Heart left ventricle (tissue), 16 donors: ENCODE data around the gene SORL1. TPM values are rescaled to one million over a fixed set of nuclear protein-coding genes. Genes with fewer than 3 reads are reported as not detected.

Experiments
- ATAC-seq, 4 donors: fragments of 200-7000 bp; cut with Tn5 transposase; one replicate each; pipeline ENCODE4 v1.9.1; 2020 to 2022; ENCODE audit warnings: moderate library complexity in 4 of 4, mild to moderate bottlenecking in 3 of 4, moderate number of reproducible peaks in 1 of 4
- DNase-seq, 5 donors: peaks; one replicate each; pipeline ENCODE4 v3.0.0-alpha.2; 2020
- H3K27ac ChIP-seq, 12 donors: fragments of 200-600 bp; sonication (generic) in 4 of 12; one replicate each; pipeline versions ENCODE4 v1.5.0 to v1.8.0; 2016 to 2022; ENCODE audit warnings: mild to moderate bottlenecking in 2 of 12
- H3K27me3 ChIP-seq, 9 donors: fragments of 200-600 bp; sonication (generic) in 2 of 9; one replicate each; pipeline versions ENCODE4 v1.5.1 to v1.8.0; 2016 to 2022; ENCODE audit warnings: mild to moderate bottlenecking in 3 of 9
- H3K36me3 ChIP-seq, 9 donors: fragments of 200-600 bp; sonication (generic) in 2 of 9; one replicate each; pipeline versions ENCODE4 v1.5.0 to v1.8.0; 2018 to 2022; ENCODE audit warnings: mild to moderate bottlenecking in 2 of 9
- H3K4me1 ChIP-seq, 12 donors: fragments of 200-600 bp; sonication (generic) in 4 of 12; one replicate each; pipeline versions ENCODE4 v1.5.0 to v1.8.0; 2016 to 2022; ENCODE audit warnings: mild to moderate bottlenecking in 3 of 12
- H3K4me3 ChIP-seq, 12 donors: fragments of 200-600 bp; sonication (generic) in 4 of 12; one replicate each; pipeline versions ENCODE4 v1.5.0 to v1.8.0; 2017 to 2022; ENCODE audit warnings: mild to moderate bottlenecking in 9 of 12, moderate library complexity in 4 of 12
- H3K9me3 ChIP-seq, 12 donors: fragments of 200-600 bp; sonication (generic) in 4 of 12; one replicate each; pipeline versions ENCODE4 v1.5.0 to v1.8.0; 2016 to 2022; ENCODE audit warnings: mild to moderate bottlenecking in 1 of 12
- CTCF ChIP-seq, 12 donors: fragments of 200-600 bp; sonication (generic) in 4 of 12; IDR thresholded peaks; one replicate each; pipeline versions ENCODE4 v1.5.0 to v1.8.0; 2018 to 2022; ENCODE audit warnings: antibody characterized with exemption in 12 of 12, mild to moderate bottlenecking in 5 of 12
- POLR2A ChIP-seq, 2 donors: fragments of 450-650 bp; IDR thresholded peaks; one replicate each; pipeline ENCODE4 v1.6.1; 2017; ENCODE audit warnings: antibody characterized with exemption in 2 of 2, mild to moderate bottlenecking in 2 of 2, moderate library complexity in 2 of 2
- WGBS, 4 donors: extraction: QIAGEN DNeasy Blood & Tissue Kit in 2 of 4; methylation state at CpG; one replicate each; pipeline versions ENCODE4 v1.1.5 to v1.1.7; 2013 to 2018; 5-methylcytosine and 5-hydroxymethylcytosine counted together
- intact Hi-C, 10 donors: fragments of 100-400 bp; cut with DNase I; formaldehyde crosslinking; loops; one replicate each; pipeline versions ENCODE4 v1.11.1 to v1.14.2; 2022
- polyA plus RNA-seq, 2 donors: library from polyadenylated mRNA; stranded (reverse); fragments of 200-250 nt; gene quantifications; one replicate each; pipeline ENCODE4 v1.2.3, GENCODE V29; 2013
- total RNA-seq, 9 donors: library from RNA; depleted of rRNA in 2 of 9; stranded (reverse); fragments of >200 nt in 2 of 9; fragmentation: NEBNext Ultra II Directional in 3 of 9; extraction: Animal tissue kit (Norgen Biotek cat#: 25700) in 3 of 9; gene quantifications; one replicate each; pipeline versions ENCODE4 v1.1.0 to v1.2.4, GENCODE V29; 2016 to 2023
- donor health status: ischemic (EF 13 %, LVEDD 7.1; RV severe dilation, severe dysfunction).
- donor health status: healthy with polysubstance abuse.
- donor health status: DM: no; HTN: yes; CAD: no.
- donor health status: DM: no; HTN: no; CAD: no.
- donor health status: ischemic (EF 25% LVEDD 6.9; RV normal size, moderate dysfunction).
- donor health status: ischemic (EF 25% LVEDD 5.7; RV mildly dilated, moderate dysfunction).
- donor health status: healthy.
- donor health status: DM: yes; HTN: yes; CAD: no.
- donor health status: ischemic (EF 35%, LVEDD 5.7; RV mildly dilated, moderate dysfunction).
- donor health status: nonischemic (EF 11% LVEDD 7.7; RV severe dilation, severe dysfunction).
- donor health status: DM: yes; HTN: yes; CAD: no.
- donor health status: PGD.
- donor health status: ischemic (EF 29% LVEDD 5.4; RV normal size, mild dysfunction).
- donor health status: nonischemic (EF 23%, LVEDD 6.1; RV moderate dilation, normal function).

Gene SORL1
- total and polyA plus RNA-seq, 11 donors, result 0.72 to 20.5 (median 5.2) TPM

- peaks cover 0 to 13% (median 0%) of the 10 kb centered on the region in 12 donors for H3K4me1 ChIP-seq
- WGBS, 4 donors, result 64 to 75% (median 70%) methylated on average over 5 of the region's 5 CpGs
- TF ChIP-seq POLR2A (IDR thresholded peaks at IDR 0.05), result no peak
- no peak overlapping the region for H3K27ac ChIP-seq
- H3K9me3 ChIP-seq, result no peaks in the 10 kb centered on the region
- H3K27me3 ChIP-seq, result no peaks in the 10 kb centered on the region
- ATAC-seq, result no peak
- H3K36me3 ChIP-seq, result peaks cover 0 to 15% (median 0%) of the 10 kb centered on the region in 9 donors
- intact Hi-C loops, result no loop called here
- no peak for DNase-seq
- no peak overlapping the region for H3K4me3 ChIP-seq
Measured at GRCh38 chr11:121497176-121497998, 45.3 kb downstream of the SORL1 start.

- WGBS, 4 donors, result 18 to 36% (median 29%) methylated on average over 2 of the region's 2 CpGs
- intact Hi-C loops, result no loop called here
- TF ChIP-seq POLR2A (IDR thresholded peaks at IDR 0.05) (no peak), CTCF (IDR thresholded peaks at IDR 0.05) (no peak)
- H3K27ac ChIP-seq, result no peak overlapping the region
- H3K4me3 ChIP-seq, result no peak overlapping the region
- DNase-seq (no peak), ATAC-seq (no peak)
- peaks cover 0 to 15% (median 0%) of the 10 kb centered on the region in 9 donors for H3K36me3 ChIP-seq
- no peaks in the 10 kb centered on the region for H3K9me3 ChIP-seq
- H3K27me3 ChIP-seq, result no peaks in the 10 kb centered on the region
- H3K4me1 ChIP-seq, result peaks cover 0 to 13% (median 0%) of the 10 kb centered on the region in 12 donors
Measured at GRCh38 chr11:121499405-121499804, 47.3 kb downstream of the SORL1 start.

GRCh38 chr11:121500275-121500674 lies 48.2 kb downstream of the SORL1 start:
- intact Hi-C loops, result no loop called here
- TF ChIP-seq POLR2A (IDR thresholded peaks at IDR 0.05) (no peak), CTCF (IDR thresholded peaks at IDR 0.05) (no peak)
- H3K27me3 ChIP-seq, result no peaks in the 10 kb centered on the region
- H3K4me1 ChIP-seq, result peaks cover 0 to 5% (median 0%) of the 10 kb centered on the region in 12 donors
- no peak overlapping the region for H3K4me3 ChIP-seq
- peaks cover 0 to 2% (median 0%) of the 10 kb centered on the region in 12 donors for H3K9me3 ChIP-seq
- ATAC-seq (no peak), DNase-seq (no peak)
- H3K27ac ChIP-seq, result no peak overlapping the region
- peaks cover 0 to 15% (median 0%) of the 10 kb centered on the region in 9 donors for H3K36me3 ChIP-seq
- WGBS, 4 donors, result 32 to 62% (median 47%) methylated on average over 2 of the region's 2 CpGs

GRCh38 chr11:121500717-121501116 lies 48.6 kb downstream of the SORL1 start:
- intact Hi-C loops, result no loop called here
- H3K27me3 ChIP-seq, result no peaks in the 10 kb centered on the region
- H3K36me3 ChIP-seq, result peaks cover 0 to 15% (median 0%) of the 10 kb centered on the region in 9 donors
- no peak for ATAC-seq
- peaks cover 0 to 6% (median 2%) of the 10 kb centered on the region in 12 donors for H3K9me3 ChIP-seq
- no peak overlapping the region for H3K4me3 ChIP-seq
- H3K4me1 ChIP-seq, result peaks cover 0 to 5% (median 0%) of the 10 kb centered on the region in 12 donors
- no peak overlapping the region for H3K27ac ChIP-seq
- no peak for TF ChIP-seq CTCF (IDR thresholded peaks at IDR 0.05)
- no peak for TF ChIP-seq POLR2A (IDR thresholded peaks at IDR 0.05)
- 65 to 79% (median 75%) methylated on average over 1 of the region's 1 CpG for WGBS, 4 donors
- no peak for DNase-seq
